ENCODE data around the gene ATP1A1.

Gene ATP1A1

DNA sequence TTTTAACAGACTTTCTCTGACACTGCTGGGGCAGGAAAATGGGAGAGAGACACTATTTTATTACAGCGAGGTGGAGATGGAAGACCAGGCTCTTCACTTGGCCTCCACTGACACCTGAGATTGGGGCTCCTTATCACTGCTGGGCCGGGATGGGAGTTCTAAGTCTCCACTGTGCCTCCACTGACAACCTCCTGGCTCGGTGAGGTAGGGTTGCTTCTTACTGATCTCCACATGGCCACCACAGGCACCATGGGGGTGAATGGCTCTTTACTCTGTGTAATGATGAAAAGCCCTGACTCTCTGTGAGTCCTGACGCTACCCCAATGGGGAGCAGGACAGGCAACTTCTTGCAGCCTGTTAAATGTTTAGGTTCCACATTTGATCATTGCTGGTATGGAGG lies 67.7 kb downstream of the ATP1A1 start:
- no peak for DNase-seq (ENCODE audit: low read depth)

DNA sequence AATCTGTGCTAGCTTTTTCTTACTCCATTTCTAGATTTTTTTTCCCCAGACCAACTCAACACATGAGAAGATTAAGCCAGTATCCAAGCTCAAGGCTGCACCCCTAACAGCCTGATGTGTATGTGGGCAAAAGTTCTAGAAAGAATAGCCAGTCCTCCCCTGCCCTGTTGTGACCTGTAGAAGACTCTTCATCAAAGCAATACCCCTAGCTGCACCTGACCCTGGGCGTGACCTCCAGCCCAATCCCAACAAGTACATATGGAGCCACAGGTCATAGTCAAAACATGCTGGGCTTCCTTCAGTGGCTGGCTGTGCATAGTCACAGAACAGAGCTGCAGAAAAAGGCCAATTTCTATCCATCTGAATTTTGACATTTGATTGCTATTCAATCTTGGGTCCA lies 72.5 kb downstream of the ATP1A1 start:
- no peak for DNase-seq (ENCODE audit: low read depth)

DNA sequence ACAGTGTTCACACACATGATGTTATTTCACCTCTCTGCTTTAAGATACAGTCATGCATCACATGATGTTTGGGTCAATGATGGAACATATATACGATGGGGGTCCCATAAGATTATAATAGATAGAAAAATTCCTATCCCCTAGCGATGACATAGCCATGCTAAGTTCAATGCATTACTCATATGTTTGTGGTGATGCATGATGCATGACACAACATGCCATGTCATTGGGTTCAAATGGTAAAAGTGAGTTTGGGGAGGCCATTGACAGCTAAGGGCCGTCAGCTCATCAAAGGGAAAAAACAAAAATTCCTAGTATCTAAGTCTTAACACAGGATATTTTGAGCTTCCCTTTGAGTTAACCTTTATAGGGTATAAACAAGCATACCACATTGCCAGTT lies 73.6 kb downstream of the ATP1A1 start:
- no peak for DNase-seq (ENCODE audit: low read depth)

DNA sequence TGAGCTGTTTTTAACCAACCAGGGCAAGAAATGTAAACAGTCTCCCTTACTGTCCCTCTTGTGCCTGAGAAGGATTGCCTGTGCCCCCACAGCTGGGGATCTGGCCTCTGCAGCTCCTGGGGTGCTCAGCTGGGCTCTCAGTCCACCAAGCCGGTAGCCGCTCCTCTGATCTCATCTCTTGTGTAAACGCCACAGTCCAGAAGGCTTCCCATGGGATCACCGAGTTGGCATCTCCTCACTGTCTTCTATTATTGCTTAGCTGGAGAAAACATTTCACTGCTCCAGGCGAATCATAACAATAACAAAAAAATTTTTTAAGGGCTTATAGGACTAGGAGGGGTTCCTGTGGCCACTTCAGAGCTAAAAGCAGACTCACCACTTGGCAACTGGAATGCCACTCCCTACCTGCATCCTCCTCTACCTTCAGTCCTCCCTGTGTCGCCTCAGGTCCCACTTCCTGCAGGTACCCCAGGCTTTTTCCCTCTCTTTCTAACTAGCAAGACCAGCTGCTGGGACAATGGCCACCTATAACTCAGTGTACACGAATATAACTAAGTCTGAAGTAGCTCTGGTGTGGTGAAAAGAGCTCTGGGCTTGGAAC lies 75.8 kb downstream of the ATP1A1 start:
- no peak for DNase-seq (ENCODE audit: low read depth)

DNA sequence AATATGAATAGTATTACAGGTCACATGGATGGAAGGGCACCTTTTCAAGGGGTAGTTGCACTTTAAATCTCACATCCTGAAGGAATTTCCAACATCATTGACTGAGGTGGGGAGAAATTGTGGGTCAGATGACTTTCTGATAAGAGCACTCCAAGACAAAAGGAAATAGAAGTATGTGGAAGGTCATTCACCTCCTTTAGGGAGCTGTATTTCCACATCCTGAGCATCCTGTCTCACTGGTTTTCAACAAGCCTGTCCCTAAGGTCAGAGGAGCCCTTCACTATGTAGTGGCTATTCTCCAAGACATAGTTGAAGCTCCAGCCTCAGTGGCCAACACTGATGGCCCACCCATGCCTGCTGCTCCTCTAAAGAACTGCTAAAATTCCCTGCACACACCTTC lies 76.5 kb downstream of the ATP1A1 start:
- no peak for DNase-seq (ENCODE audit: low read depth)

DNA sequence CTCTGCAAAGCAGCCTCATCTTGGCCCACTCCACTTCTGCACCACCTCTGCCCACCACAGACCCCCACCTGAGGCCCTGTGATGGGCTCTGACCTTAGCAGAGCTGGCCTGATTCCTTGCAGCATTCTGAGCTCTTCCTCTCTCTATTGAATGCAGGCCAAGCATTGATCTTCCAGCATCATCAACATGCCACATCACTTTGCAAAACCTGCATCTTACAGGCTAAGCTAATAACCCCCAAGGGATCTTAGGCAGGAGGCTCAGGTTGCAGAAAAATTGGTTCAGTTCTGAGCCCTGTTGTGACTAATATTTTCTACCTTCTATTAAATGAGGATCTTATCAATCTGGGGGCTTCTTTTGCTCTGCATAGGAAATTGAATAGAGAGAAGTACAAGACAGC lies 78.7 kb downstream of the ATP1A1 start:
- DNase-seq (ENCODE audit: low read depth) = no peak

DNA sequence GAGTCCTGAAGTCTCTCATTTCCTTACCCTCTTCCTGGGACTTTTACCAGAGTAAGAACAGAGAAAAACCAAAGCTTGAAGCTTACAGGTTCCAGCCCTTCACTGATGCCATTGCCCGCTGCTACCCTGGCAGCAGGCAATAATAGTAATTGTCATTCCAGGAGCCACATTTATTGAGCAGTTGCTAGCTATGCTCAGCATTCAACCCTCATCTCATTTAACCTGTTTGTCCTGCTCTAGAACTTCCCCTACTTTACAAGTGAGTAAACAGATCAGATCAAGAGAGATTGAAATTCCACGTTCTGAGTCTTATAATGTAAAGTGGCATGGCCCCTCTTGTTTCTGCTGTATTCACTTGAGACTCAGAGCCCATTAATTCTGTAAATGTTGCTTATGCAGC lies 80.4 kb downstream of the ATP1A1 start:
- no peak for DNase-seq (ENCODE audit: low read depth)

DNA sequence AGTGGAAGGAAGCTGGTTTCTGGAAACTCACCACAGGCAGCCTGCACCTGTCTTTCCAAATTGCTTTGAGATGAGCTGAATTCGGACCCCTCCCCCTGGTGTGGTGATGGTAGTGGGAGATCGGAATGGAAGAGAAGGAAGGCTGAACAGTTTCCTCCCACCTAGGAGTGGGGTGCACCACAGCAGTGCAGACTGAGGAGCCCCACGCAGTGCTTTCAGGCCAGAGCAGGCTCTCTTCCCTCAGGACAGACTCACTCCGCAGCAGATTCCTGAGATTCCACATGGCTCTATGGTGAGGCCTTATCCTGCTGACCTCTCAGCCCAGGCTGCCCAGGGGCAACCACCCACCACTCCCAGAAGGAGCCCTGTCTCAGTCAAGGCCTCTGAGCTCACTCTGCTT lies 80.9 kb downstream of the ATP1A1 start:
- no peak for DNase-seq (ENCODE audit: low read depth)

Data from activated T-cell treated with anti-CD3 and anti-CD28 coated beads for 1 hour (primary cell).